Fibroblast of lung (primary cell): ENCODE measurements around the gene RAPGEF2.

Experiments used
- EZH2 ChIP-seq: IDR thresholded peaks from 2 replicates; pipeline ENCODE4 v1.5.1; 2012; ENCODE audit warnings: low read length, control low read depth, mild to moderate bottlenecking; ENCODE audit errors: missing control alignments
- TF ChIP-seq, protein P1 (sequence below), 2 donors: IDR thresholded peaks in 1 of 2; conservative IDR thresholded peaks in 1 of 2; 1 replicate in 1 of 2; 2 replicates in 1 of 2; pipeline ENCODE4 v1.5.1; 2011 to 2012; ENCODE audit warnings: low read length in 2 of 2, control low read depth in 1 of 2, inconsistent platforms in 1 of 2, low read depth in 1 of 2, mild to moderate bottlenecking in 1 of 2

DNA sequence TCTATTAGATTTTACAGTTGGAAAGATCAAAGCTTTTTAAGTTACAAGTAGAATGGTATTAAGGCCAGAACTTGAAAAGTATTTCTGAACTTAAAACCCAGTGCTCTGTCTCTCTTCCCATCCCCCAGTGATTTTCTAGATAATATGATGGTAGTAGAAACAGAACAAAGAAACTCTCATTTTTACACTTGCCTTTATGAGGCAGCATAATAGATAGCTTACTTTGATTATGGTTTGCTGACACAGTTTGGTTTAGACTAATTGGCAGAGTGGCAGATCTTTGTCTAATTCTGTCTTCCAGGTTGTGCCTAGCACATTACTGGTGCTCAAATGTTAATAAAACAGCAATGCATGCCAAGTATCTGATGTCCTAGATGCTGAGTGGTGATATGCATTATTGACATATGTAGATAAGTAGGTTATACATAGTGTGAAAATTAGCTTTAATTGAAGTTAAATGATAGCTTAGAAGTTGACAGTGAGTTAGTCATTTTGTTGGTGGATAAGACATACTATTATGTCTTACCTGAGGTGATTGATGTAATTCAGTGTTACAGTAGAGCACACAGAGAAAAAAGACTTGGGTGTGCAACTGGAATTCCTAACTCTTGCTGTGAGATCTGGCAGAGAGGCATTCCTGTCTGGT, 4.3 kb upstream of the RAPGEF2 start:
- TF ChIP-seq, protein P1, sequence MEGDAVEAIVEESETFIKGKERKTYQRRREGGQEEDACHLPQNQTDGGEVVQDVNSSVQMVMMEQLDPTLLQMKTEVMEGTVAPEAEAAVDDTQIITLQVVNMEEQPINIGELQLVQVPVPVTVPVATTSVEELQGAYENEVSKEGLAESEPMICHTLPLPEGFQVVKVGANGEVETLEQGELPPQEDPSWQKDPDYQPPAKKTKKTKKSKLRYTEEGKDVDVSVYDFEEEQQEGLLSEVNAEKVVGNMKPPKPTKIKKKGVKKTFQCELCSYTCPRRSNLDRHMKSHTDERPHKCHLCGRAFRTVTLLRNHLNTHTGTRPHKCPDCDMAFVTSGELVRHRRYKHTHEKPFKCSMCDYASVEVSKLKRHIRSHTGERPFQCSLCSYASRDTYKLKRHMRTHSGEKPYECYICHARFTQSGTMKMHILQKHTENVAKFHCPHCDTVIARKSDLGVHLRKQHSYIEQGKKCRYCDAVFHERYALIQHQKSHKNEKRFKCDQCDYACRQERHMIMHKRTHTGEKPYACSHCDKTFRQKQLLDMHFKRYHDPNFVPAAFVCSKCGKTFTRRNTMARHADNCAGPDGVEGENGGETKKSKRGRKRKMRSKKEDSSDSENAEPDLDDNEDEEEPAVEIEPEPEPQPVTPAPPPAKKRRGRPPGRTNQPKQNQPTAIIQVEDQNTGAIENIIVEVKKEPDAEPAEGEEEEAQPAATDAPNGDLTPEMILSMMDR (conservative IDR thresholded peaks at IDR 0.05 in 1 of 2, IDR thresholded peaks at IDR 0.05 in 1 of 2; ENCODE audit: low read depth in 1 of 2, low read length in 2 of 2): no peak
- no peak for TF ChIP-seq EZH2
